Measurements from ENCODE around the gene THSD7A. TPM values are rescaled to one million over a fixed set of nuclear protein-coding genes. Genes with fewer than 3 reads are reported as not detected.

The THSD7A gene
- total and polyA plus RNA-seq, 10 of the 15 experiments (the other 5 are each of a cell fraction or from before 2014, with no cell fraction given), result 0.03 to 0.09 (median 0.03) TPM; not detected in 7

DNA sequence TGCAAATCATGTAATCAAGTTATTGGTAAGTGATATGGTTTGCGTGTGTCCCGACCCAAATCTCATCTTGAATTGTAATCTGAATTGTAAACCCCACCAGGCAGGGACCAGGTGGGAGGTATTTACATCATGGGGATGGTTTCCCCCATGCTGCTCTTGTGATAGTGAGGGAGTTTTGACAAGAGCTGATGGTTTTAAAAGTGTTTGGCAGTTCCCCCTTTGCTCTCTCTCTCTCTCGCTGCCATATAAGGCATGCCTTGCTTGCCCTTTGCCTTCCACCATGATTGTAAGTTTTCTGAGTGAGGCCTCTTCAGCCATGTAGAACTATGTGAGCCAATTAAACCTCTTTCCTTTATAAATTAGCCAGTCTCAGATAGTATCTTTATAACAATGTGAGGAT lies 302.6 kb downstream of the THSD7A start:
- H3K79me2 ChIP-seq (ENCODE audit: control insufficient read depth, insufficient read depth, low read length), result no peaks in the 10 kb centered on the region
- in situ Hi-C loops (cut with MboI) (no loop called here), intact Hi-C loops (cut with micrococcal nuclease; ENCODE audit: unreplicated experiment) (no loop called here)
- no peaks in the 10 kb centered on the region for H3K4me1 ChIP-seq (ENCODE audit: control insufficient read depth, insufficient read depth, low read length)
- DNase-seq (ENCODE audit: low read depth, low spot score) (no peak), FAIRE-seq (no peak), ATAC-seq (no peak)
- BruUV-seq (replicated peaks), result no TSS peak
- H3K4me2 ChIP-seq (ENCODE audit: control insufficient read depth, insufficient read depth), result no peak overlapping the region
- ChIA-PET POLR2A (no interaction called here), SMC1A (ENCODE audit: uncharacterized antibody, unreplicated experiment) (no interaction called here), CTCF (interaction anchor here (0.7 to 1.0 kb wide), 2 partner anchors 12 to 54 kb away, joined by 3 read pairs; no protein-coding TSS in a partner anchor), RAD21 (ENCODE audit: unreplicated experiment) (no interaction called here)
- 9% methylated on average over 3 of the region's 3 CpGs for WGBS (ENCODE audit: insufficient coverage, insufficient replicate concordance, low lambda C conversion rate, missing lambda C conversion rate)
- no peak overlapping the region for H2AFZ ChIP-seq (ENCODE audit: control insufficient read depth, low read depth, low read length)
- no peak overlapping the region for H3K4me3 ChIP-seq
- no peak overlapping the region for H3K27ac ChIP-seq (ENCODE audit: control insufficient read depth, insufficient read depth)
- TF ChIP-seq KDM1A (IDR thresholded peaks at IDR 0.05; ENCODE audit: borderline replicate concordance) (no peak), POLR2AphosphoS5 (IDR thresholded peaks at IDR 0.05; ENCODE audit: low read length) (no peak), ZNF622 (IDR thresholded peaks at IDR 0.05) (no peak), NBN (IDR thresholded peaks at IDR 0.05) (no peak), E4F1 (IDR thresholded peaks at IDR 0.05; ENCODE audit: borderline replicate concordance, partially characterized antibody) (no peak)
- TF ChIP-seq, protein P1, sequence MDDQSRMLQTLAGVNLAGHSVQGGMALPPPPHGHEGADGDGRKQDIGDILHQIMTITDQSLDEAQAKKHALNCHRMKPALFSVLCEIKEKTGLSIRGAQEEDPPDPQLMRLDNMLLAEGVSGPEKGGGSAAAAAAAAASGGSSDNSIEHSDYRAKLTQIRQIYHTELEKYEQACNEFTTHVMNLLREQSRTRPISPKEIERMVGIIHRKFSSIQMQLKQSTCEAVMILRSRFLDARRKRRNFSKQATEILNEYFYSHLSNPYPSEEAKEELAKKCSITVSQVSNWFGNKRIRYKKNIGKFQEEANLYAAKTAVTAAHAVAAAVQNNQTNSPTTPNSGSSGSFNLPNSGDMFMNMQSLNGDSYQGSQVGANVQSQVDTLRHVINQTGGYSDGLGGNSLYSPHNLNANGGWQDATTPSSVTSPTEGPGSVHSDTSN (IDR thresholded peaks at IDR 0.05; ENCODE audit: insufficient replicate concordance, low read depth, low read length), result no peak
- no peaks in the 10 kb centered on the region for H3K36me3 ChIP-seq (ENCODE audit: control insufficient read depth in 2 of 2, insufficient read depth in 2 of 2, low read length in 1 of 2)
- H3K9ac ChIP-seq (ENCODE audit: control insufficient read depth, insufficient read depth, low read length), result no peak overlapping the region
- H4K20me1 ChIP-seq (ENCODE audit: control insufficient read depth, insufficient read depth), result no peaks in the 10 kb centered on the region
- H3K27me3 ChIP-seq (replicated peaks in 1 of 2; ENCODE audit: control insufficient read depth in 2 of 2, insufficient read depth in 2 of 2, low read length in 1 of 2), result no peaks in the 10 kb centered on the region
- H3K9me3 ChIP-seq (replicated peaks; ENCODE audit: control insufficient read depth, insufficient read depth, low read length), result no peaks in the 10 kb centered on the region
